Smooth muscle cell (in vitro differentiated cells): ENCODE data around the gene GAB2. TPM values are rescaled to one million over a fixed set of nuclear protein-coding genes. Genes with fewer than 3 reads are reported as not detected.

Experiments used
- DNase-seq: peaks from one replicate; lab custom pipeline; 2025; ENCODE audit not compliant: unreplicated experiment; lab: John Stamatoyannopoulos, UW
- H2AFZ ChIP-seq: fragments of 200-600 bp; sonication (generic); 2 replicates; pipeline ENCODE4 v1.6.0; 2016; ENCODE audit warnings: antibody characterized with exemption, low read depth, mild to moderate bottlenecking
- H3F3A ChIP-seq: fragments of 200-600 bp; sonication (generic); 2 replicates; pipeline ENCODE4 v1.6.0; 2017; ENCODE audit warnings: antibody characterized with exemption, low read depth
- H3K27ac ChIP-seq: fragments of 200-600 bp; sonication (generic); 2 replicates; pipeline ENCODE4 v1.5.1; 2016; ENCODE audit warnings: low read depth, mild to moderate bottlenecking
- H3K27me3 ChIP-seq: fragments of 200-600 bp; sonication (generic); 2 replicates; pipeline ENCODE4 v1.6.1; 2016; ENCODE audit warnings: low read depth, mild to moderate bottlenecking
- H3K36me3 ChIP-seq: fragments of 200-600 bp; sonication (generic); 2 replicates; pipeline ENCODE4 v1.5.1; 2016; ENCODE audit warnings: low read depth
- H3K4me1 ChIP-seq: fragments of 200-600 bp; sonication (generic); 2 replicates; pipeline ENCODE4 v1.5.1; 2016; ENCODE audit warnings: low read depth
- H3K4me2 ChIP-seq: fragments of 200-600 bp; sonication (generic); 2 replicates; pipeline ENCODE4 v1.6.0; 2016; ENCODE audit warnings: mild to moderate bottlenecking
- H3K4me3 ChIP-seq: fragments of 200-600 bp; sonication (generic); 2 replicates; pipeline ENCODE4 v1.5.1; 2016; ENCODE audit warnings: mild to moderate bottlenecking
- H3K79me2 ChIP-seq: fragments of 200-600 bp; sonication (generic); 2 replicates; pipeline ENCODE4 v1.6.0; 2016; ENCODE audit warnings: low read depth, mild to moderate bottlenecking
- H3K9ac ChIP-seq: fragments of 200-600 bp; sonication (generic); 2 replicates; pipeline ENCODE4 v1.6.0; 2016; ENCODE audit warnings: low read depth
- H3K9me3 ChIP-seq: fragments of 200-600 bp; sonication (generic); replicated peaks from 2 replicates; pipeline ENCODE4 v1.5.1; 2016; ENCODE audit warnings: low read depth
- H4K20me1 ChIP-seq: fragments of 200-600 bp; sonication (generic); 2 replicates; pipeline ENCODE4 v1.6.0; 2016; ENCODE audit warnings: low read depth
- WGBS: methylation state at CpG from one replicate; pipeline ENCODE4 v1.1.7; 2016; ENCODE audit warnings: low lambda C conversion rate; 5-methylcytosine and 5-hydroxymethylcytosine counted together
- polyA plus RNA-seq: library from polyadenylated mRNA; unstranded; fragments of >200 nt; fragmentation: Nextera tagmentation; extraction: Ambion mirVana; gene quantifications from 2 replicates; pipeline ENCODE4 v1.2.1, GENCODE V29; 2016
- total RNA-seq: library from RNA; depleted of rRNA; stranded (reverse); fragments of >200 nt; gene quantifications from 2 replicates; pipeline ENCODE4 v1.2.3, GENCODE V29; 2014
- TF ChIP-seq, protein P1 (sequence below): fragments of 200-600 bp; sonication (generic); IDR thresholded peaks from 2 replicates; pipeline ENCODE4 v1.5.1; 2017; ENCODE audit warnings: borderline replicate concordance, mild to moderate bottlenecking, antibody characterized with exemption; ENCODE audit not compliant: insufficient read depth, poor library complexity, severe bottlenecking

GAB2 gene
- total and polyA plus RNA-seq, 2 experiments from 2014 or later: 4.2 to 9.7 TPM

DNA sequence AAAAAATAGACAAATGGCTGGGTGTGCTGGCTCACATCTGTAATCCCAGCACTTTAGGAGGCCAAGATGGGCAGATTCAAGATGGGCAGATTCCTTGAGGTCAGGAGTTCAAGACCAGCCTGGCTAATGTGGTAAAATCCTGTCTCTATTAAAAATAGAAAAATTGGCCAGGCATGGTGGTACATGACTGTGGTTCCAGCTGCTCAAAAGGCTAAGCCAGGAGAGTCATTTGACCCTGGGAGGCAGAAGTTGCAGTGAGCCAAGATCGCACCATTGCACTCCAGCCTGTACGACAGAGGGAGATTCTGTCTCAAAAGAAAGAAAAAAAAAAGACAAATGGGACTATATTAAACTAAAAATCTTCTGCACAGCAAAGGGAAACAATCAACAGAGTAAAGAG lies 173.5 kb downstream of the GAB2 start:
- H3K36me3 ChIP-seq: no peaks in the 10 kb centered on the region
- H3K4me3 ChIP-seq: no peak overlapping the region
- peak overlapping the region; percentile 62 for H3K4me2 ChIP-seq
- TF ChIP-seq, protein P1, sequence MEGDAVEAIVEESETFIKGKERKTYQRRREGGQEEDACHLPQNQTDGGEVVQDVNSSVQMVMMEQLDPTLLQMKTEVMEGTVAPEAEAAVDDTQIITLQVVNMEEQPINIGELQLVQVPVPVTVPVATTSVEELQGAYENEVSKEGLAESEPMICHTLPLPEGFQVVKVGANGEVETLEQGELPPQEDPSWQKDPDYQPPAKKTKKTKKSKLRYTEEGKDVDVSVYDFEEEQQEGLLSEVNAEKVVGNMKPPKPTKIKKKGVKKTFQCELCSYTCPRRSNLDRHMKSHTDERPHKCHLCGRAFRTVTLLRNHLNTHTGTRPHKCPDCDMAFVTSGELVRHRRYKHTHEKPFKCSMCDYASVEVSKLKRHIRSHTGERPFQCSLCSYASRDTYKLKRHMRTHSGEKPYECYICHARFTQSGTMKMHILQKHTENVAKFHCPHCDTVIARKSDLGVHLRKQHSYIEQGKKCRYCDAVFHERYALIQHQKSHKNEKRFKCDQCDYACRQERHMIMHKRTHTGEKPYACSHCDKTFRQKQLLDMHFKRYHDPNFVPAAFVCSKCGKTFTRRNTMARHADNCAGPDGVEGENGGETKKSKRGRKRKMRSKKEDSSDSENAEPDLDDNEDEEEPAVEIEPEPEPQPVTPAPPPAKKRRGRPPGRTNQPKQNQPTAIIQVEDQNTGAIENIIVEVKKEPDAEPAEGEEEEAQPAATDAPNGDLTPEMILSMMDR: no peak
- no peak for DNase-seq
- H3K27ac ChIP-seq: no peak overlapping the region
- H3K9me3 ChIP-seq: no peaks in the 10 kb centered on the region
- peaks cover 13% of the 10 kb centered on the region for H3F3A ChIP-seq
- H3K27me3 ChIP-seq: no peaks in the 10 kb centered on the region
- 87% methylated on average over 2 of the region's 2 CpGs for WGBS
- H2AFZ ChIP-seq: no peak overlapping the region
- no peaks in the 10 kb centered on the region for H4K20me1 ChIP-seq
- H3K4me1 ChIP-seq: no peaks in the 10 kb centered on the region
- H3K79me2 ChIP-seq: peaks cover 22% of the 10 kb centered on the region
- no peak overlapping the region for H3K9ac ChIP-seq

DNA sequence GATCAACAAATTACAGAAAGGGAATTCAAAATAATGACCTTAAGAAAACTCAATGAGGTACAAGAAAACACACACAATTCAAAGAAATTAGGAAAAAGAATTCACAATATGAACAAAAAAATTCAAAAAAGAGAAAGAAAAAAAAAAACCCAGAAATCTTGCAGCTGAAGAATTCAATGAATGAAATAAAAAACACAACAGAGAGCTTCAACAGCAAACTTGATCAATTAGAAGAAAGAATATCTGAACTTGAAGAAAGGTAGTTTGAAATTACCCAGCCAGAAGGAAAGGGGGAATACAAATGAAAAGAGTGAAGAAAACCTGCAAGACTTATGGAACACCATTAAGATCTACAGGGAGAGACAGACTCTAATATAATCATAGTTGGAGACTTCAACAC lies 176.1 kb downstream of the GAB2 start:
- Histone ChIP-seq H2AFZ (no peak overlapping the region), H3K79me2 (peaks cover 12% of the 10 kb centered on the region), H3K9me3 (no peaks in the 10 kb centered on the region), H3K27ac (no peak overlapping the region), H3K27me3 (no peaks in the 10 kb centered on the region), H3F3A (peaks cover 8% of the 10 kb centered on the region), H4K20me1 (no peaks in the 10 kb centered on the region), H3K4me1 (no peaks in the 10 kb centered on the region), H3K36me3 (no peaks in the 10 kb centered on the region), H3K4me2 (no peak overlapping the region), H3K4me3 (no peak overlapping the region), H3K9ac (no peak overlapping the region)
- TF ChIP-seq, protein P1: no peak
- DNase-seq: no peak

DNA sequence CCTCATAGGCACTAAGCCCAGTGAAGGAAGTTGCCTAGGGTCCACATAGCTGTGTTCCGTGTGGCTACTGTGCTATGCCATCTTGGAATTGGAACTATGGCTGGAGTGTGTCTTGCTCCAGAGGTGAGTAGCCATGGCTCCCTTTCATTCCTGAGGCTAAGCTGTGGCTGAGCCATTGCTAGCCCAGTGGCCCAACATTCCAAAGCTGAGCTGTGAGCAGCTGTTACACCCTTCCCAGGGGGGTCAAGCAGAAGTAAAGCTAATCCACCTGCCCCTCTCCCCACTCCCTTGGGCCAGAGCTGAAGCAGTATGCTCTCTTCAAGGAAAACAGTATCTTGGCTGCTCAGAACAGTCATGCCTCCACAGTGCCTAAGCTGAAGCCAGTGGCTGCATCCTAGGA lies 177.8 kb downstream of the GAB2 start:
- DNase-seq: no peak
- no peak overlapping the region for H3K9ac ChIP-seq
- H3K9me3 ChIP-seq: no peaks in the 10 kb centered on the region
- no peaks in the 10 kb centered on the region for H3K36me3 ChIP-seq
- H3K4me3 ChIP-seq: no peak overlapping the region
- no peak overlapping the region for H3K27ac ChIP-seq
- H3F3A ChIP-seq: peaks cover 6% of the 10 kb centered on the region
- no peaks in the 10 kb centered on the region for H4K20me1 ChIP-seq
- H3K4me2 ChIP-seq: no peak overlapping the region
- H3K4me1 ChIP-seq: no peaks in the 10 kb centered on the region
- TF ChIP-seq, protein P1: no peak
- no peak overlapping the region for H2AFZ ChIP-seq
- 96% methylated on average over 1 of the region's 1 CpG for WGBS
- H3K79me2 ChIP-seq: peaks cover 13% of the 10 kb centered on the region
- no peaks in the 10 kb centered on the region for H3K27me3 ChIP-seq

DNA sequence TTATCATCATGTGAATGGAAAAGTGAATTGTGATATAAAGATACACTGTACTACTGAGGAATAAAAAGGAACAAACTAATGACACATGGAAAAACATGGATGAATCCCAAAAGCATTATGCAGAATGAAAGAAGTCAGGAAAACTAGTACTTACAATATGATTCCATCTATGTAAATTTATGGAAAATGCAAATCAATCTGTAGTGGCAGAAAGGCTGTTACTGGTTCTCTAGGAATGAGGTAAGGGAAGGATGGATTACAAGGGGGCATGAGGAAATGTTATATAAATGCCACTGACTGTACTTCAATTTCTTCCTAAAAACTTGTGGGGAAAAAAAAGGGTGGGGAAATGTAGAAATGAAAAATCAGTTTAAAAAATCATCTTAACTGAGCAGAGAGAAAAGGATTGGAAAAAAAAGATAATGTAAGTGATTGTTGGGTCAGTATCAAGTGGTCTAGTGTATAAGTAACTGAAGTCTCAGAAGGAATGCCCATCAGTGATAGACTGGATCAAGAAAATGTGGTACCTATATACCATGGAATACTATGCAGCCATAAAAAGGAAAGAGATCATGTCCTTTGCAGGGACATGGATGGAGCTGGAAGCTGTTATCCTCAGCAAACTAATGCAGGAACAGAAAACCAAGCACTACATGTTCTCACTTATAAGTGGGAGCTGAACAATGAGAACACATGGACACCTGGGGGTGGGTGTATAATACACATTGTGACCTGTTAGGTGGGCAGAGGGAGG lies 180.2 kb downstream of the GAB2 start:
- TF ChIP-seq, protein P1: no peak
- Histone ChIP-seq H3K27ac (no peak overlapping the region), H3F3A (peaks cover 7% of the 10 kb centered on the region), H2AFZ (no peak overlapping the region), H4K20me1 (no peaks in the 10 kb centered on the region), H3K4me3 (no peak overlapping the region), H3K4me1 (peaks cover 4% of the 10 kb centered on the region), H3K9ac (no peak overlapping the region), H3K4me2 (no peak overlapping the region), H3K27me3 (no peaks in the 10 kb centered on the region), H3K36me3 (no peaks in the 10 kb centered on the region), H3K79me2 (peaks cover 10% of the 10 kb centered on the region), H3K9me3 (no peaks in the 10 kb centered on the region)
- DNase-seq: no peak
